ENCODE measurements around the gene SNX5. TPM values are rescaled to one million over a fixed set of nuclear protein-coding genes. Genes with fewer than 3 reads are reported as not detected.

Gene SNX5
- total RNA-seq, 4 donors from 2014 or later: 247 to 346 (median 270) TPM

DNA sequence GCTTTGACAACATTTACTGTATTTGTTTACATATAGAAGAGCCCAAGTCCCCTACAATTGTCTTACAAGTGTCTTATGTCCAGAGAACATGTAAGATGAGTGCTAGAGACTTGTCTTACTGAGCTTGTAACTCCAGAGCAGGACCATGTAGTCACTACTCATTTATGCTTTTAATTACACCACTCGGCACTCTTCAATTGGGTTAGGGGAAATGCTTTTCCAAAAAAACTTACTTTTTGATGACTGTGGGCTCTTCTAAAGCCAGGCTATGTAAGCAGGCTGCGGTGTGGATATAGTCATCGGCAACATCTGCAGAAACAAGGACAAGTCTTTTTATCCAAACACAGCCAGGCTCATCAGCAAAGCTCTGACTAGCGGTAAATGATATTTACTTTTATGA lies 18.7 kb downstream of the SNX5 start:
- TF ChIP-seq, protein P1, sequence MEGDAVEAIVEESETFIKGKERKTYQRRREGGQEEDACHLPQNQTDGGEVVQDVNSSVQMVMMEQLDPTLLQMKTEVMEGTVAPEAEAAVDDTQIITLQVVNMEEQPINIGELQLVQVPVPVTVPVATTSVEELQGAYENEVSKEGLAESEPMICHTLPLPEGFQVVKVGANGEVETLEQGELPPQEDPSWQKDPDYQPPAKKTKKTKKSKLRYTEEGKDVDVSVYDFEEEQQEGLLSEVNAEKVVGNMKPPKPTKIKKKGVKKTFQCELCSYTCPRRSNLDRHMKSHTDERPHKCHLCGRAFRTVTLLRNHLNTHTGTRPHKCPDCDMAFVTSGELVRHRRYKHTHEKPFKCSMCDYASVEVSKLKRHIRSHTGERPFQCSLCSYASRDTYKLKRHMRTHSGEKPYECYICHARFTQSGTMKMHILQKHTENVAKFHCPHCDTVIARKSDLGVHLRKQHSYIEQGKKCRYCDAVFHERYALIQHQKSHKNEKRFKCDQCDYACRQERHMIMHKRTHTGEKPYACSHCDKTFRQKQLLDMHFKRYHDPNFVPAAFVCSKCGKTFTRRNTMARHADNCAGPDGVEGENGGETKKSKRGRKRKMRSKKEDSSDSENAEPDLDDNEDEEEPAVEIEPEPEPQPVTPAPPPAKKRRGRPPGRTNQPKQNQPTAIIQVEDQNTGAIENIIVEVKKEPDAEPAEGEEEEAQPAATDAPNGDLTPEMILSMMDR (IDR thresholded peaks at IDR 0.05): no peak
- TF ChIP-seq POLR2A (IDR thresholded peaks at IDR 0.05): no peak
- 95 to 97% methylated on average over 4 of the region's 4 CpGs for WGBS, 2 donors

DNA sequence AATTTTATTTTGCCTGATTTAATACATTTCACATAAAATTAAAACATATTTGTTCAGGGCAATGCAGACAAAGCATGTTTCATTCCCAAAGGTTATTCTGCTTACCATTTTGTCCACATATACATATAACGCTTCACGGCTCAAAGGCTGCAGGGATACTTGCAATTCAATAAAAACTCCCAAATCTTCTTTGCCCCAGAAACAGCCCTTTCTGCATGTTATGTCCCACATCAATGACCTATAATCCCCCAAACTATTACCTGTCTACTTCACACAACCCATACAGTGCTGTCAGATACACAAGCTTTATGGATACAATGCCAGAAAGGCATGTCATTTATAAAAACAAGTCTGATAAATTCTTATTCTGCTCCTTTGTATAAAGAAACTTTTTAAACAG lies 20.2 kb downstream of the SNX5 start:
- Histone ChIP-seq H3K4me3 (replicated peaks in 1 of 3) (no peak overlapping the region), H3K27ac (no peak overlapping the region), H3K36me3 (peaks cover 75 to 91% of the 10 kb centered on the region in 2 donors), H3K9me3 (no peaks in the 10 kb centered on the region), H3K4me1 (peaks cover 9 to 10% of the 10 kb centered on the region in 2 donors), H3K27me3 (no peaks in the 10 kb centered on the region)
- TF ChIP-seq, protein P1 (IDR thresholded peaks at IDR 0.05): no peak
- TF ChIP-seq POLR2A (IDR thresholded peaks at IDR 0.05): no peak
- DNase-seq: no peak
- WGBS, 2 donors: 94 to 96% methylated on average over 2 of the region's 2 CpGs
- intact Hi-C loops (cut with DNase I): no loop called here

More for the DNA sequence above, 18.7 kb downstream of the SNX5 start:
- intact Hi-C loops (cut with DNase I): no loop called here
- Histone ChIP-seq H3K9me3 (no peaks in the 10 kb centered on the region), H3K4me1 (peaks cover 9 to 15% of the 10 kb centered on the region in 2 donors), H3K4me3 (replicated peaks in 1 of 3) (no peak overlapping the region), H3K36me3 (peaks cover 78 to 89% of the 10 kb centered on the region in 2 donors), H3K27ac (no peak overlapping the region), H3K27me3 (no peaks in the 10 kb centered on the region)
- DNase-seq: no peak

DNA sequence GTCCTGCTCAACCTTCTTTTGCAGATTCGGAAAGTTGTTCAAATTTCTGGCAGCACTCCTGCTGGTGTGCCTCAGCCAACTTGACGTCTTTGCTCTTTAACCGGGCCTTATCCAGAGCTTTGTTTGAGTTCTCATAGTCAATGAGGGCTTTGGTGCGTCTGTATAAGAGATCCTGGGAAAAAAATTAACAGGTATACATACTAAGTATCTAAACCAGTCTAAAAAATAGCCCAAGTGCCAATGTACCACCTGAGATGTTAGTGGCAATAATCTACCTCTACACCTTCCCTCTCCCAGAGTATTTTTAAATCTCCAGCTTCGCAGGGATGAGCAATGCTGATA lies 21.1 kb downstream of the SNX5 start:
- peaks cover under 1 to 1% of the 10 kb centered on the region in 2 donors for H3K4me1 ChIP-seq
- 70 to 76% methylated on average over 5 of the region's 5 CpGs for WGBS, 2 donors
- intact Hi-C loops (cut with DNase I): no loop called here
- H3K27me3 ChIP-seq: no peaks in the 10 kb centered on the region
- H3K9me3 ChIP-seq: no peaks in the 10 kb centered on the region
- DNase-seq: no peak
- TF ChIP-seq POLR2A (IDR thresholded peaks at IDR 0.05): no peak
- TF ChIP-seq, protein P1 (IDR thresholded peaks at IDR 0.05): no peak
- H3K4me3 ChIP-seq (replicated peaks in 1 of 3): no peak overlapping the region
- peaks cover 83 to 94% of the 10 kb centered on the region in 2 donors for H3K36me3 ChIP-seq
- H3K27ac ChIP-seq: no peak overlapping the region

DNA sequence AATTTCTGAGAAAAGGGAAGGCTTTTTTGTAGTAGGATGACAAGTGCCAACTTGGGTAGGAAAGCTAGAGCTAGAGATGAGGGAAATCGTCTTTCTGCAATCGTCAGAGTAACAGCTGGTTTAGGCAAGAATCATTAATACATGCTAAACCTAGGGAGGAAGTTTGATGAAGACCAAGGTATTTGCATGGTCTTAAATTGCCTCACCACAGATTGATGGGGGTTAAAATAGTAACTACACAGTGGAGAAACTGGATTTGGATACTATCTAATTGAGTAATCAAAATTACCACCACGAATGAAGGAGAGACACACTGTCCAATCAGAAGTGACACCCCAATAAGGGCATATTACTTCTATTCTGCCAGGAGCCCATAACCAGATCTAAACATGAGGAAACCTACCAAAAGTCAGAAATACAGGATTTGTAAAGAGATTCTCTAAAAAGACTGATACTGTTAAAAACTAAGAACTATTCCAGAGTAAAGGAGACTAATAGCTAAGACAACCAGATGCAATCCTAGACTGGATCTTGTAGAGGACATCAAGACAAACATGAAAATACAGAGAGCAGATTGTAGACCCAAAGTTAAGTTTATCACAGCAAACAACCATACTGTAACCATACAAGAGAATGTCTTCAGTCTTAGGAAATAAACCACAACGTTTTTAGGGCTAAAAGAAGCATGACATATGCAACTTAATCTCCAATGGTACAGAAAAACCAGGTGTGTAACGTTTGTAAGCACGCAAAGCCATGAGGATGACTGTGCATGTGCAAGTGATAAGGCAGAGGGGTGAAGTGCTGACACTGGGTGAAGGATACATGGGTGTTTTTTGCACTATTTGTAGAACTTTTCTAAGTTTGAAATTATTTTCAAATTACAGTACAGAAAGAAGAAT lies 21.8 kb downstream of the SNX5 start:
- TF ChIP-seq POLR2A (IDR thresholded peaks at IDR 0.05): no peak
- TF ChIP-seq, protein P1 (IDR thresholded peaks at IDR 0.05): no peak
- intact Hi-C loops (cut with DNase I): no loop called here
- Histone ChIP-seq H3K27me3 (no peaks in the 10 kb centered on the region), H3K4me1 (no peaks in the 10 kb centered on the region), H3K27ac (no peak overlapping the region), H3K9me3 (no peaks in the 10 kb centered on the region), H3K4me3 (replicated peaks in 1 of 3) (no peak overlapping the region), H3K36me3 (peaks cover 88 to 94% of the 10 kb centered on the region in 2 donors)
- 80 to 84% methylated on average over 6 of the region's 6 CpGs for WGBS, 2 donors
- DNase-seq: no peak

DNA sequence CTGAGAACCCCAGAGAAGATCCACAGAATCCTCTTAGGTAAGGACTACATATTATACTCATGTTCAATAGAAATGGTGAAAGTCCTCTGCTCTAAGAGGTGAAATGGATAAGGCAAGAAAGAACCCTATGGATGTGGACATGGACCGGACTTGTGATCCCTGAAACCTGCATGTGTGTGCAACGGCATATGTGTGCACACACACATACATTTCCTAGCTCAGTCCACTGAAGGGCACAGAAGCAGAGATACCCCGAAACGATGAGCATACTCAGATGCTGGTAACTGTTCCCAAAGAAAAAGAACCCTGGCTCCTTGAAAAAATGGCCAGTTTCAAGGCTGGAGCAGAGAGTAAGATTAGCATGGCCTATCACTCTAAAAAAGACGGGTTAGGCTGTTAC lies 22.6 kb downstream of the SNX5 start:
- 95 to 99% methylated on average over 5 of the region's 5 CpGs for WGBS, 2 donors
- no peak for DNase-seq
- H3K36me3 ChIP-seq: peaks cover 86 to 88% of the 10 kb centered on the region in 2 donors
- no peaks in the 10 kb centered on the region for H3K27me3 ChIP-seq
- H3K4me1 ChIP-seq: peaks cover 0 to under 1% of the 10 kb centered on the region in 2 donors
- H3K27ac ChIP-seq: no peak overlapping the region
- no peaks in the 10 kb centered on the region for H3K9me3 ChIP-seq
- H3K4me3 ChIP-seq (replicated peaks in 1 of 3): no peak overlapping the region
- no peak for TF ChIP-seq POLR2A (IDR thresholded peaks at IDR 0.05)
- TF ChIP-seq, protein P1 (IDR thresholded peaks at IDR 0.05): no peak
- intact Hi-C loops (cut with DNase I): no loop called here
